CD4-positive, alpha-beta memory T cell (primary cell): ENCODE measurements around the gene HEATR5A. TPM values are rescaled to one million over a fixed set of nuclear protein-coding genes. Genes with fewer than 3 reads are reported as not detected.
"Not testable (repeated sequence)": the region's sequence is repeated elsewhere in the genome, so short reads cannot be mapped to it uniquely, and the experiment has no call there.

ENCODE experiments used
- CTCF ChIA-PET: fragments of 350-600 bp; sonication (Branson Sonifier 250); formaldehyde crosslinking; loops from one replicate; lab custom pipeline; 2021; ENCODE audit warnings: inconsistent platforms; ENCODE audit not compliant: partially characterized antibody; lab: Charles Lee
- POLR2A ChIA-PET: fragments of 350-600 bp; sonication (Branson Sonifier 250); formaldehyde crosslinking; loops from one replicate; lab custom pipeline; 2021; ENCODE audit not compliant: partially characterized antibody; lab: Charles Lee
- DNase-seq, 5 donors: peaks; one replicate each; pipeline versions ENCODE4 v3.0.0 to v3.0.0-alpha.2; 2020 to 2022; ENCODE audit warnings: mixed read lengths in 1 of 5
- H3K27ac ChIP-seq: one replicate; pipeline ENCODE4 v1.7.0; 2013; ENCODE audit warnings: low read depth, low read length
- H3K27me3 ChIP-seq: 2 replicates; pipeline ENCODE4 v1.7.0; 2013; ENCODE audit warnings: mild to moderate bottlenecking, low read length, moderate library complexity; ENCODE audit not compliant: insufficient read depth
- H3K36me3 ChIP-seq: 2 replicates; pipeline ENCODE4 v1.7.0; 2013; ENCODE audit warnings: mild to moderate bottlenecking, low read length, moderate library complexity; ENCODE audit not compliant: insufficient read depth
- H3K4me1 ChIP-seq: 2 replicates; pipeline ENCODE4 v1.7.0; 2013; ENCODE audit warnings: mild to moderate bottlenecking, low read length, moderate library complexity; ENCODE audit not compliant: insufficient read depth
- H3K4me3 ChIP-seq, 2 donors: one replicate each; pipeline ENCODE4 v1.7.0; 2013; ENCODE audit warnings: low read length in 2 of 2, mild to moderate bottlenecking in 1 of 2
- H3K9me3 ChIP-seq, 2 donors: one replicate each; pipeline ENCODE4 v1.7.0; 2013; ENCODE audit warnings: low read length in 2 of 2, control low read depth in 1 of 2; ENCODE audit not compliant: control insufficient read depth in 1 of 2
- H3K27ac Mint-ChIP-seq, 7 donors: one replicate each; pipeline ENCODE4 v1.8.0; 2020 to 2021; ENCODE audit warnings: mixed read lengths in 7 of 7, mild to moderate bottlenecking in 6 of 7, inconsistent platforms in 3 of 7, moderate library complexity in 3 of 7
- H3K27me3 Mint-ChIP-seq, 2 donors: one replicate each; pipeline ENCODE4 v1.8.0; 2020 to 2021; ENCODE audit warnings: mixed read lengths in 2 of 2
- H3K36me3 Mint-ChIP-seq, 2 donors: one replicate each; pipeline ENCODE4 v1.8.0; 2020 to 2021; ENCODE audit warnings: mixed read lengths in 2 of 2, inconsistent platforms in 1 of 2, mild to moderate bottlenecking in 1 of 2
- H3K4me1 Mint-ChIP-seq, 4 donors: one replicate each; pipeline ENCODE4 v1.8.0; 2020 to 2021; ENCODE audit warnings: mixed read lengths in 4 of 4, mild to moderate bottlenecking in 1 of 4
- H3K4me3 Mint-ChIP-seq, 8 donors: one replicate each; pipeline ENCODE4 v1.8.0; 2020 to 2021; ENCODE audit warnings: mixed read lengths in 8 of 8, mild to moderate bottlenecking in 7 of 8, moderate library complexity in 6 of 8, inconsistent platforms in 3 of 8
- H3K9me3 Mint-ChIP-seq, 8 donors: one replicate each; pipeline ENCODE4 v1.8.0; 2020 to 2021; ENCODE audit warnings: mixed read lengths in 8 of 8, mild to moderate bottlenecking in 5 of 8, inconsistent platforms in 3 of 8, moderate library complexity in 1 of 8
- intact Hi-C: fragments of 100-400 bp; cut with micrococcal nuclease; formaldehyde crosslinking; loops from one replicate; pipeline ENCODE4 v1.15.1; 2023
- polyA plus RNA-seq, 2 donors: library from polyadenylated mRNA; unstranded; fragments of 300-500 nt; fragmentation: Illumina TruSeq; gene quantifications; one replicate each; pipeline ENCODE4 v1.2.3, GENCODE V29; 2021
- total RNA-seq, 2 experiments: library from RNA; stranded (reverse); gene quantifications; one replicate each; pipeline ENCODE4 v1.2.3, GENCODE V29; 2021

HEATR5A gene
- total and polyA plus RNA-seq, 4 experiments from 2014 or later = 5.4 to 16.4 (median 12.1) TPM

DNA sequence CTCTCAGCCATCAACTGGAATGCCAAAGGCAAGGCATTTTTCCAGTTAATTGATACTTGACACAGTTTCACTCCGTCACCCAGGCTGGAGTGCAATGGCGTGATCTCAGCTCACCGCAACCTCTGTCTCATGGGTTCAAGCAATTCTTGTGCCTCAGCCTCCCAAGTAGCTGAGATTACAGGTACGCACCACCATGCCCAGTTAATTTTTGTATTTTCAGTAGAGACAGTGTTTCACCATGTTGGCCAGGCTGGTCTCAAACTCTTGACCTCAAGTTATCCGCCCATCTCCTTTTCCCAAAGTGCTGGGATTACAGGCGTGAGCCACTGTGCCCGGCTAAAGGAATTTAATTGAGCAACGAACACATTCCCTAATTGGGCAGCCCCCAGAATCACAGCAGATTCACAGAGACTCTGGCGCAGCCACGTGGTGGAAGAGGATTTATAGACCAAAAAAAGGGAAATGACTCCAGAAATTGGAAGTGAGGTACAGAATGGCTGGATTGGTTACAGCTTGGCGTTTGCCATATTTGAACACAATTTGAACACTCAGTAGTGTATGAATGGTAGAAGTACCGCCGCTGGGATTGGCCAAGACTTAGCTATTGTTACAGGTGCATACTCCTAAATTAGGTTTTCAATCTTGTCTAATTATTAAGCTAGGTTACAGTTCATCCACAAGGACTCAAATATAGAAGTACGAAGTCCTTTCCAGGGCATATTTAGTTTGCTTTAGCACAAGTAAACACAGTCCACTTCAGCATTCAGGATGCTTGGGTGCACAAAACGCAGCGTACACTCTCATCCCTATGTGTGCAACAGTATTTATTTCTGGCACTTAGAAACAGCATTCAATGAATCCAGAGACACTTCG is 162.6 kb downstream of the HEATR5A start:
- POLR2A ChIA-PET, H3K27me3 ChIP-seq, H3K36me3 Mint-ChIP-seq, H3K27me3 Mint-ChIP-seq, intact Hi-C loops, DNase-seq, H3K27ac ChIP-seq, H3K27ac Mint-ChIP-seq, H3K36me3 ChIP-seq, H3K4me1 Mint-ChIP-seq, H3K4me1 ChIP-seq, CTCF ChIA-PET, H3K4me3 ChIP-seq, H3K4me3 Mint-ChIP-seq, H3K9me3 Mint-ChIP-seq, H3K9me3 ChIP-seq: not testable (repeated sequence)

DNA sequence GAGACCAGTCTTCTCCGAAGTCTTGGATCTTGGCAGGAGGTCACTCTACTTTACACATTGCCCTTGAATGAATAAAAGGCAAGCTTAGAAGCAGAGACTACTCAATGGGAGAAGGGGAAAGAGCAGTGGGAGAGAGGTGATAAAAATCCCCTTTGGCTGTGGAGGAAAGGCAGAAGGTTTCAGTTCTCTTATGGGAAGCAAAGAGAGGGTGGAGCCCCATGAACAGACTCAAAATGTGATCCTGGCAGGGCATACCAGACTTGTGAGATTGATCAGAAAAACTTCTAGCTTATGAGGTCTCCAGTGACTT is 163.2 kb downstream of the HEATR5A start:
- no peak overlapping the region for H3K27ac Mint-ChIP-seq
- no peaks in the 10 kb centered on the region for H3K4me1 Mint-ChIP-seq
- H3K36me3 Mint-ChIP-seq = no peaks in the 10 kb centered on the region
- intact Hi-C loops = no loop called here
- ChIA-PET CTCF (no interaction called here), POLR2A (no interaction called here)
- Histone ChIP-seq H3K27ac (no peak overlapping the region), H3K9me3 (no peaks in the 10 kb centered on the region), H3K36me3 (no peaks in the 10 kb centered on the region), H3K27me3 (no peaks in the 10 kb centered on the region), H3K4me3 (no peak overlapping the region), H3K4me1 (no peaks in the 10 kb centered on the region)
- no peak overlapping the region for H3K4me3 Mint-ChIP-seq
- no peaks in the 10 kb centered on the region for H3K9me3 Mint-ChIP-seq
- no peak for DNase-seq
- H3K27me3 Mint-ChIP-seq = peaks cover 0 to 3% of the 10 kb centered on the region in 2 donors

DNA sequence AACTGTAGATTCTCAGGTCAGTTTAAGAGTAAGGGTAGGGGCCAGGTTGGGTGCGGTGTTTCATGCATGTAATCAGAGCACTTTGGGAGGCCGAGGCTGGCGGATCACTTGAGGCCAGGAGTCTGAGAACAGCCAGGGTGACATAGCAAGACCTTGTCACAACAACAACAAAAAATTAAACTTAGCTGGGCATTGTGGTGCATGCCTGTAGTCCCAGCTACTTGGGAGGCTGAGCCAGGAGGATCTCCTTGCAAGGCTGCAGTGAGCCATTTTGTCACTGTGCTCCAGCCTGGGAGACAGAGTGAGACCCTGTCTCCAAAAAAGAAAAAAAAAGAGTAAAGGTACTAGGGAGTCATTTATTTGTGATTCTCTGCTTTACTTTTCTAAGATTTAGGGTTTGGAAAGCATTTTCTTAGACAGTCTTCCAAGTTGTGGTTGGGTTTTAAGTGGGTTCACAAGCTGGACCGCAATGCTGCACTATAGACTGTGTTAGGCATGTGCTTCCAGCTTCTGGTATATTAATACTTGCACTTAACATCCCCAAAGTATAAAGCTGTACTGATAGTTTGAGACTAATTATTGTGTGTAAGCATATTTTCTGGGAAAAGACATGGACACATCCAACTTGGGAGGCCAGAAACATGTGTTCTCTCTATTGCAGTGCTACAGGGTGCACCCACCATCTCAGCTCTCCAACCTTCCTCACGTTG is 163.7 kb downstream of the HEATR5A start:
- peaks cover 0 to 3% of the 10 kb centered on the region in 2 donors for H3K27me3 Mint-ChIP-seq
- H3K4me1 ChIP-seq = no peaks in the 10 kb centered on the region

DNA sequence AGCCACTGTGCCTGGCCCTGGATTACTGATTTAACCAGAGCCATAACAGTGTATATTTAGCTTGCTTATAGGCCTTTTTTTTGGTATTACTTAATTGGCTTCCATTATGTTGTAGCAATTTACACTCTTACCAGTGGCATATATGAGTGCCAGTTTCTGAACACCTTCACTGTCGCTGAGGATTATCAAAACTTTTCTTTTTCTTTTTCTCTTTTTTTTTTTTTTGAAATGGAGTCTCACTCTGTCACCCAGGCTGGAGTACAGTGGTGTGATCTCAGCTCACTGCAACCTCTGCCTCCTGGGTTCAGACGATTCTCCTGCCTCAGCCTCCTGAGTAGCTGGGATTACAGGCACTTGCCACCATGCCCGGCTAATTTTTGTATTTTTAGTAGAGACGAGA is 164.4 kb downstream of the HEATR5A start:
- DNase-seq, CTCF ChIA-PET, H3K27ac ChIP-seq, H3K27me3 Mint-ChIP-seq, H3K27ac Mint-ChIP-seq, H3K4me3 Mint-ChIP-seq, H3K4me1 Mint-ChIP-seq, H3K36me3 Mint-ChIP-seq, H3K9me3 Mint-ChIP-seq, H3K9me3 ChIP-seq, H3K27me3 ChIP-seq, H3K4me3 ChIP-seq, H3K36me3 ChIP-seq, intact Hi-C loops, H3K4me1 ChIP-seq: not testable (repeated sequence)
- POLR2A ChIA-PET = interaction anchor here (0.8 kb wide), 1 partner anchor 48 kb away, joined by 3 read pairs; no protein-coding TSS in a partner anchor

More for the DNA sequence above, 163.7 kb downstream of the HEATR5A start:
- intact Hi-C loops = no loop called here
- Histone ChIP-seq H3K9me3 (no peaks in the 10 kb centered on the region), H3K36me3 (no peaks in the 10 kb centered on the region), H3K4me3 (no peak overlapping the region), H3K27me3 (no peaks in the 10 kb centered on the region), H3K27ac (no peak overlapping the region)
- H3K4me3 Mint-ChIP-seq = no peak overlapping the region
- no peaks in the 10 kb centered on the region for H3K36me3 Mint-ChIP-seq
- no peak for DNase-seq
- no peak overlapping the region for H3K27ac Mint-ChIP-seq
- H3K9me3 Mint-ChIP-seq = no peaks in the 10 kb centered on the region
- POLR2A ChIA-PET = interaction anchor here (0.8 kb wide), 1 partner anchor 48 kb away, joined by 3 read pairs; no protein-coding TSS in a partner anchor
- CTCF ChIA-PET = no interaction called here
- H3K4me1 Mint-ChIP-seq = peaks cover 0 to 1% (median 0%) of the 10 kb centered on the region in 4 donors

DNA sequence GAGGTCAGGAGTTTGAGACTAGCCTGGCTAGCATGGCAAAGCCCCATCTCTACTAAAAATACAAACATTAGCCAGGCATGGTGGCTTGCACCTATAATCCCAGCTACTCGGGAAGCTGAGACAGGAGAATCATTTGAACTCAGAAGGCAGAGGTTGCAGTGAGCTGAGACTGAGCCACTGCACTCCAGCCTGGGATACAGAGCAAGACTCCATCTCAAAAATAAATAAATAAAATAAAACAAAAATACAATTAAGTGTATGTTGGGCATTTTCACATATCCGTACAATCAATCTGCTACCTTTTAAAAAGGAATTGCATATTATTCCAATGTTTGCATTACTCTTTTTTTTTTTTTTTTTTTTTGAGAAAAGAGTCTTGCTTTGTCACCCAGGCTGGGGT is 165.1 kb downstream of the HEATR5A start:
- Mint-ChIP-seq H3K4me1 (peaks cover 0 to 4% (median 0%) of the 10 kb centered on the region in 4 donors), H3K9me3 (no peaks in the 10 kb centered on the region), H3K27me3 (no peaks in the 10 kb centered on the region), H3K4me3 (no peak overlapping the region), H3K27ac (peak overlapping the region in 1 of 7 donors; percentile 52), H3K36me3 (no peaks in the 10 kb centered on the region)
- Histone ChIP-seq H3K4me3 (no peak overlapping the region), H3K4me1 (no peaks in the 10 kb centered on the region), H3K9me3 (no peaks in the 10 kb centered on the region), H3K27ac (no peak overlapping the region), H3K36me3 (no peaks in the 10 kb centered on the region), H3K27me3 (no peaks in the 10 kb centered on the region)
- DNase-seq = no peak
- ChIA-PET CTCF (no interaction called here), POLR2A (no interaction called here)
- intact Hi-C loops = no loop called here

DNA sequence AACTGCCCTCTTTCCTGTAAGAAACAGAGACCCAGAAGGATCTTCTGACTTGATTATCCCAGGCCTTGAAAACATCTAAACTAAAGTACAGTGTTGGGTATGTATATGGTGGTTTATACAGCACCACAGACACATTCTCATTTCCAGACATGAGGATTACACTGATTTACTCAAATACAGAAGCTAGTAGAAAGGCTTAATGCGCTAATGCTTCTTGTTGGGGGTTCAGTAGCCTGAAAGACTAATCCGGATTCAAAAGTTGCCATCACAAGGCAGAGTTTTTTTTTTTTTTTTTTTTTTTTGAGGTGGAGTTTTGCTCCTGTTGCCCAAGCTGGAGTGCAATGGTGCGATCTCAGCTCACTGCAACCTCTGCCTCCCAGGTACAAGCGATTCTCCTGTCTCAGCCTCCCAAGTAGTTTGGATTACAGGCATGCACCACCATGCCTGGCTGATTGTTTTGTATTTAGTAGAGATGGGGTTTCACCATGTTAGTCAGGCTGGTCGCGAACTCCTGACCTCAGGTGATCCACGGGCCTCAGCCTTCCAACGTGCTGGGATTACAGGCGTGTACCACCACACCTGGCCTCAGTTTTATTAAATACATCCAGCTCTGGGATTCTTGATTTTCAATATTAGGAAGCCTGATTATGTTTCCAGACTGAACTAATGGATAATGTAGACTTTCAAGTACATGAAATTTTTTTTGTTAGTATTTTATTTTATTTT is 166.4 kb downstream of the HEATR5A start:
- H3K9me3 Mint-ChIP-seq = no peaks in the 10 kb centered on the region
- intact Hi-C loops = no loop called here
- POLR2A ChIA-PET = no interaction called here
- no peak for DNase-seq
- CTCF ChIA-PET = interaction anchor here (0.7 kb wide), 1 partner anchor 879 kb away, joined by 3 read pairs; no protein-coding TSS in a partner anchor
- no peaks in the 10 kb centered on the region for H3K36me3 ChIP-seq
- H3K4me1 ChIP-seq = no peaks in the 10 kb centered on the region
- H3K4me1 Mint-ChIP-seq = peaks cover 0 to 4% (median 0%) of the 10 kb centered on the region in 4 donors
- no peaks in the 10 kb centered on the region for H3K27me3 ChIP-seq
- H3K9me3 ChIP-seq = no peaks in the 10 kb centered on the region
- H3K4me3 Mint-ChIP-seq = no peak overlapping the region
- H3K27ac Mint-ChIP-seq = peak overlapping the region in 1 of 7 donors; percentile 30
- no peak overlapping the region for H3K4me3 ChIP-seq
- H3K27ac ChIP-seq = no peak overlapping the region
- H3K27me3 Mint-ChIP-seq = no peaks in the 10 kb centered on the region
- no peaks in the 10 kb centered on the region for H3K36me3 Mint-ChIP-seq

DNA sequence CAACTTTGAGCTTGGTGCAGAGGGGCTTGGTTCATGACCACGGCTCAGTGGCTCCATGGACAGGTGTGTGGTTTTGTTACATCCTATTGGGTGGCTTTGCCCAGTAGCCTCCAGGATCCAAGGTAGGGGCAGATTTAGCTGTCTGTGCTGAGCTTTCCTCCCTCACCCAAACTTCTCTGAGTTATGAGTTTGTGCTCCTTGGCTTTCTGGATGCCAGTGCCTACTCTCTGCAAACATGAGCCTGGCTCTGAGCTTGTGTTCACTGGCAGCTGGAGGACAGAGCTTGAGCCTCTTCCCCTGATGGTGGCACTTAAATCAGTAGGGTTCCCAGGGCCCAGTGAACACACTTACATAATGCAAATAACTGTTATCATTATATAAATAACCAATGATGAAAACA is 167.5 kb downstream of the HEATR5A start:
- no peaks in the 10 kb centered on the region for H3K27me3 Mint-ChIP-seq
- Histone ChIP-seq H3K36me3 (no peaks in the 10 kb centered on the region), H3K4me3 (no peak overlapping the region), H3K9me3 (no peaks in the 10 kb centered on the region), H3K27ac (no peak overlapping the region), H3K27me3 (no peaks in the 10 kb centered on the region), H3K4me1 (no peaks in the 10 kb centered on the region)
- H3K27ac Mint-ChIP-seq = no peak overlapping the region
- DNase-seq = no peak
- POLR2A ChIA-PET = no interaction called here
- intact Hi-C loops = no loop called here
- H3K36me3 Mint-ChIP-seq = no peaks in the 10 kb centered on the region
- peaks cover 0 to 4% (median 0%) of the 10 kb centered on the region in 4 donors for H3K4me1 Mint-ChIP-seq
- no peak overlapping the region for H3K4me3 Mint-ChIP-seq
- H3K9me3 Mint-ChIP-seq = no peaks in the 10 kb centered on the region
- CTCF ChIA-PET = interaction anchor here (0.9 kb wide), 1 partner anchor 44 kb away, joined by 4 read pairs; no protein-coding TSS in a partner anchor
